ENCODE results near the gene FRK. TPM values are rescaled to one million over a fixed set of nuclear protein-coding genes. Genes with fewer than 3 reads are reported as not detected.
"Not testable (repeated sequence)": the region's sequence is repeated elsewhere in the genome, so short reads cannot be mapped to it uniquely, and the experiment has no call there.

Gene FRK
- 0.07 TPM for polyA plus RNA-seq (2013, experiment 1 of 2; ENCODE audit: insufficient read length)
- polyA plus RNA-seq (2013, experiment 2 of 2; ENCODE audit: insufficient read length): 0.07 TPM

DNA sequence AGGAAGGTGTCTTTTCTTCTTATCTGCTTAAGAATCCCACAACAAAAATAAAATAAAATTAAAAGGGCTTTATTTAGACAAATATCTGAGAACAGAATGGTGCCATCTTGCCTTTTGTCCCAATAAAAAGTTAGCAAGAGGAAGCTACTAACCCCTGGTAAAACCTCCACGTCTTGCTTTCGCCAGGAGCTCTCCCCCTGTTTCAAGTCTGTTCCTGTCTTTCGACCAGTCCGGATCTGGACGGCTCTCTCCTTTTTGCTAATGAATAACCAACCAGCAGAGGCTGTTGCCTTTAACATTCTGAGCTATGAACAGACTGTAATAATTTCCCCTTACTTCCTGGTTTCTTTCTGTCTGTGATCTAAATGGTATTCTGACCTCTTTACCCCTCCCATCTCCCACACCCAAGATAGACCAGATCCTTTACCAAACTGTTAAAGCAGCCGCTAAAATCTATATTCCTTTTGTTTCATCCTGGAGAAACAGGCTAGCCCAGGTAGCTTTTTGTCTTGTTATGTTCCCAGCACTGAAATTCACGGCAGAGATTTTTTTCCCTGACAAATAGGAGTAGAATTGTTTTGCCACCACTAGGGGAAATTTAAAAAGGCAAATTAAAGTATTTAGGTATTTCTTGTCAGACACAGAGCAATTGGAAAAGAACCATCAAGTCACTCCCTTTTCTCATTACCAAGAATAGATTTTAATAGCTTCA, at the start of gene FRK:
FRK (minus strand) TSS at position 320 of the 712 bp plus-strand sequence. CDS start 580 bp downstream, outside the sequence.
- DNase-seq: peak; percentile 28

GRCh38 chr6:116108836-116109235, 48.1 kb upstream of the FRK start:
- no peak for DNase-seq

GRCh38 chr6:116106146-116106545, 45.5 kb upstream of the FRK start:
- peak; percentile 9 for DNase-seq

GRCh38 chr6:116105247-116105646, 44.6 kb upstream of the FRK start:
- DNase-seq: no peak

- no peak for DNase-seq
Measured at GRCh38 chr6:116104636-116105035, 43.9 kb upstream of the FRK start.

- no peak for DNase-seq
Measured at GRCh38 chr6:116102873-116103272, 42.2 kb upstream of the FRK start.

- no peak for DNase-seq
Measured at GRCh38 chr6:116101790-116102189, 41.1 kb upstream of the FRK start.

- no peak for DNase-seq
Measured at GRCh38 chr6:116101302-116101718, 40.6 kb upstream of the FRK start.

DNA sequence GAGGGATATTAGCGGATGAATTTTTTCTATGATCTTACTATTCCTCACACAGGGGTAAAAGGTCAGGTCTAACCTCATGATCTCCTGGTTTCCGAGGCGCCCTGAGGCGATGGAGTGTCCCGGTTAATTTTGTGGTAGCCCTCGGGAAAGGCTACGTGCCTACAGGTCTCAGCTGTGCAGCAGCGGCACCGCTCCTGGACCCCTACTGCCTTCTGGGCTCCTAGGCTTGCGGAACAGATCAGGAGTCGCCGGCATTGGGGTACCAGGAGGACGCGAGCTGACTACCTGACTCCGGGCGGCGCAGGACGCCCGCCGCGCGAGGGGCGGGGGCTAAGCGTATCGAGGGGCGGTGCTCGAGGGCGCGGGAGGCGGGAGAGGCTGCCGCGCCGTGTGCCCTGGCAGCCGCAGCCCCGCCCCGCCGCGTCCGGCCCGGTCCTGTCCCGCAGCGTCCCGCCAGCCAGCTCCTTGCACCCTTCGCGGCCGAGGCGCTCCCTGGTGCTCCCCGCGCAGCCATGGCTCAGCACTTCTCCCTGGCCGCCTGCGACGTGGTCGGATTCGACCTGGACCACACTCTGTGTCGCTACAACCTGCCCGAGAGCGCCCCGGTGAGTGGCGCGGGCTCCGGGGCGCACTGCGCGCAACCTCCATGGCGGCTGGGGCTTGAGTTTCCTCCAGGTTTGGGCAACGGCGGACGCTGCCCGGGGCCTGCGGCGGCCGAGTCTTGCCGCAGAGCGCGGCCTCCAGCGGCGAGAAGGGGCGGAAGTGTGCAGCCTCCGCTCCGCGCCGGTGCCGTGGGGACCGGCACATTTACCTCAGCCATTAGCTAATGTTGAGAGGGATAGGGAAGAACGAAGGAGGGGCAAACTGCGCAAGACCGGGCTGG, 40.0 kb upstream of the FRK start, which contains the start of gene NT5DC1:
NT5DC1 (plus strand) TSS at position 435 of the 883 bp plus-strand sequence; CDS start at position 513, 78 bp downstream.
- DNase-seq: peak; percentile 66

GRCh38 chr6:116099036-116099435, 38.3 kb upstream of the FRK start:
- no peak for DNase-seq

- DNase-seq: peak; percentile 14
Measured at GRCh38 chr6:116096979-116097816, 36.5 kb upstream of the FRK start.

GRCh38 chr6:116096048-116096759, 35.5 kb upstream of the FRK start:
- not testable (repeated sequence) for DNase-seq

DNA sequence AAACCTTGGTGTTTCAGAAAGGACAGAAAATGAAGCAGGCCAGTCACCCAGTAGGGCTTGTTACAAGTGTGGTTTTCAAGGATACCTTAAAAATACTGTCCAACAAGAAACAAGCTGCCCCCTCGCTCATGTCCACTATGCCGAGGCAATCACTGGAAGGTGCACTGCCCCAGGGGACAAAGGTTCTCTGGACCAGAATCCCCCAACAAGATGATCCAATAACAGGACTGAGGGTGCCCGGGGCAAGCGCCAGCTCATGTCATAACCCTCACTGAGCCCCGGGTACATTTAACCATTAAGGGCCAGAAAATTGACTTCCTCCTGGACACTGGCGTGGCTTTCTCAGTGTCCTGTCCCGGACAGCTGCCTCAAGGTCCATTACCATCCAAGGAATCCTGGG, 33.4 kb upstream of the FRK start:
- DNase-seq: no peak

GRCh38 chr6:116090251-116090650, 29.6 kb upstream of the FRK start:
- DNase-seq: no peak

DNA sequence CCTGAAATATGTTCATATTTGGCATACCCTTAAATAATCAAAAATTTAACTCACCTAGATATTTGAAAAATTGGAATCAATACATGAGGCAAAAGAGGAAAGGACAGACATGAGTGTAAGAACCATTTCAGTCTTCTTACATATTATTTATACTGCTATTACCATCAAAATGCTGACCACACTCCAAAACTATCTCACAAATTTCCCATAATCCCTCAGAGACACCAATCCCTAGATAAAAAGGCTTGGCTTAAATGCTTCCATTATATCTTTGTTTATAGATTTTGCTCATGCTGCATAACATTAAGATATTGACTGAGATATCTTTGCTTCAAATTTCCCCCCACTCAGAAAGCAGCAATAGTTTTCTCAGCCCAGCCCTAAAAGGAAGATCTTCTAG, 28.3 kb upstream of the FRK start:
- peak; percentile 28 for DNase-seq

GRCh38 chr6:116087437-116088027, 26.8 kb upstream of the FRK start:
- peak; percentile 62 for DNase-seq

- peak; percentile 19 for DNase-seq
Measured at GRCh38 chr6:116084284-116084683, 23.6 kb upstream of the FRK start.

DNA sequence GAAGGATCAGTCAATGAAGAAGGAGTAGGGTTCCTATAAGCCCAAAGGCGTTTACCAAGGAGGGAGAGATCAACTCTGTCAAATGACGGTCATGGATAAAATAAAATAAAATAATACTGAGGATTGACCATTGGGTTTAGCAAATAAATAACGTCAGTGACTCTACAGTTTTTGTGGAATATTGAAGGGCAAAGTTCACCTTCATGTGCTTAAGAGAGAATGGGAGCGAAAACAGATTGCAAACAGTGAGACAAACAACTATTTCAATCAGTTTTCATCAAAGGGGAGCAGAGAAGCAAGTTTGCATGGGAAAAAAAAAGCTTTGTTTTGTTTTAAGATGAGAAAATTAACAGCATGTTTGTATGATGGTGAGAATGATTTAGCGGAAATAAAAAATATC, 22.4 kb upstream of the FRK start:
- DNase-seq: no peak

GRCh38 chr6:116078945-116079344, 18.3 kb upstream of the FRK start:
- no peak for DNase-seq

DNA sequence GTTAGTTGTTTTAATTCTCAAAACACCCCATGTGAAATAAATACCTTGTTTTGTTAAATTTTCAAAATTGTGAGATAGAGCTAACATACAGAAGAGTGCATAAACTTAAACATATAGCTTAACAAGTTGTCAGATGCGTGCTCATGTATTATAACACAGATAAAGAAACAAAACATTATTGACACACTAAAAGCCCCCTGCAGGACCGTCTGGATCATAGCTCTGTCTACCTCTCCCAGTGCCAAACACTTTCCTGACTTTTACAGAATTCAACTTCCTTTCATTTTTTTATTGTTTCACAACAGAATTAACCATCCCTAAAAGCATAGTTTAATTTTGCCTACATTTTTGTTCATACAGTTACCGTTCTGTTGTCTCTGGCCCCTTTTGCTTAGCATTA, 17.8 kb upstream of the FRK start:
- no peak for DNase-seq

GRCh38 chr6:116074732-116075390, 14.2 kb upstream of the FRK start:
- no peak for DNase-seq

All from fibroblast of skin of scalp (primary cell).